HepG2 (cell line): ENCODE results near the gene PDE4C. TPM values are rescaled to one million over a fixed set of nuclear protein-coding genes. Genes with fewer than 3 reads are reported as not detected.

Source experiments
- ATAC-seq: fragments of 200-7000 bp; cut with Tn5 transposase; 3 replicates; pipeline ENCODE4 v1.9.1; 2020; ENCODE audit warnings: mild to moderate bottlenecking, moderate library complexity
- BruUV-seq: library from RNA; stranded (reverse); fragments of 400-500 nt; replicated peaks from 2 replicates; lab custom pipeline; 2021; lab: Mats Ljungman, UMichigan
- CTCF ChIA-PET: fragments of 300-600 bp; formaldehyde crosslinking; extraction: SDS; loops from one replicate; lab custom pipeline; 2021; ENCODE audit warnings: low total read pairs, inconsistent platforms, low intra/inter-chr PET ratio; lab: Yijun Ruan, JAX
- POLR2A ChIA-PET: fragments of 350-600 bp; sonication (Branson Sonifier 250); formaldehyde crosslinking; loops from one replicate; lab custom pipeline; 2020; ENCODE audit warnings: antibody characterized with exemption, inconsistent platforms; lab: Yijun Ruan, JAX
- DNase-seq: peaks from one replicate; pipeline ENCODE4 v3.0.0-alpha.2; 2015; ENCODE audit warnings: low spot score
- FAIRE-seq: peaks from 3 replicates; lab custom pipeline; 2011; peaks lifted over from hg19 to GRCh38; lab: Jason Lieb, UNC
- H2AFZ ChIP-seq: one replicate; pipeline ENCODE4 v1.6.1; 2011; ENCODE audit warnings: low read length, inconsistent platforms
- H3K27ac ChIP-seq: fragments of 300-600 bp; 3 replicates; pipeline ENCODE4 v1.8.0; 2011; ENCODE audit warnings: mixed run types, mild to moderate bottlenecking, mixed read lengths, low read length, inconsistent platforms; ENCODE audit not compliant: insufficient read depth; ENCODE audit errors: extremely low read length
- H3K27me3 ChIP-seq, 2 experiments: fragments of 200-600 bp in 1 of 2; 2 replicates in 1 of 2; 3 replicates in 1 of 2; pipeline versions ENCODE4 v1.6.0 to v1.8.0; 2011; ENCODE audit warnings: low read length in 2 of 2, mild to moderate bottlenecking in 2 of 2, moderate library complexity in 2 of 2, inconsistent platforms in 1 of 2; ENCODE audit not compliant: insufficient read depth in 2 of 2, control insufficient read depth in 1 of 2
- H3K36me3 ChIP-seq, 2 experiments: fragments of 200-600 bp in 1 of 2; replicated peaks in 1 of 2; 2 replicates in 1 of 2; 3 replicates in 1 of 2; pipeline versions ENCODE4 v1.5.1 to v1.8.0; 2011; ENCODE audit warnings: low read length in 2 of 2, inconsistent platforms in 1 of 2; ENCODE audit not compliant: insufficient read depth in 2 of 2, control insufficient read depth in 1 of 2
- H3K4me1 ChIP-seq: 2 replicates; pipeline ENCODE4 v1.5.1; 2012; ENCODE audit warnings: low read length, inconsistent platforms; ENCODE audit not compliant: insufficient read depth
- H3K4me2 ChIP-seq: 2 replicates; pipeline ENCODE4 v1.6.0; 2011; ENCODE audit warnings: low read depth, low read length, inconsistent platforms
- H3K4me3 ChIP-seq, 3 experiments: fragments of 200-600 bp in 1 of 3; sonication (generic), shearing (Covaris generic) in 1 of 3; replicated peaks in 1 of 3; 2 replicates each; pipeline ENCODE4 v1.5.1; 2011 to 2016; ENCODE audit warnings: low read length in 3 of 3, inconsistent platforms in 2 of 3, low read depth in 2 of 3, mild to moderate bottlenecking in 2 of 3, control low read depth in 1 of 3, mixed read lengths in 1 of 3; ENCODE audit not compliant: insufficient read depth in 1 of 3
- H3K79me2 ChIP-seq: one replicate; pipeline ENCODE4 v1.6.1; 2011; ENCODE audit warnings: low read length, inconsistent platforms; ENCODE audit not compliant: insufficient read depth
- H3K9ac ChIP-seq: 2 replicates; pipeline ENCODE4 v1.6.0; 2011; ENCODE audit warnings: mild to moderate bottlenecking, low read depth, low read length, inconsistent platforms; ENCODE audit not compliant: insufficient read depth
- H3K9me3 ChIP-seq: 2 replicates; pipeline ENCODE4 v1.5.1; 2012; ENCODE audit warnings: mild to moderate bottlenecking, low read length
- H4K20me1 ChIP-seq: 2 replicates; pipeline ENCODE4 v1.6.0; 2011; ENCODE audit warnings: inconsistent platforms, mild to moderate bottlenecking, low read length, moderate library complexity; ENCODE audit not compliant: insufficient read depth
- DZIP1 ChIP-seq: sonication (generic); formaldehyde crosslinking; IDR thresholded peaks from 2 replicates; pipeline ENCODE4 v1.5.0; 2020; ENCODE audit warnings: mild to moderate bottlenecking, missing genetic modification reagents
- GMEB1 ChIP-seq: sonication (generic); formaldehyde crosslinking; IDR thresholded peaks from 2 replicates; pipeline ENCODE4 v1.5.1; 2020; ENCODE audit warnings: missing genetic modification reagents, mild to moderate bottlenecking, borderline replicate concordance
- HOMEZ ChIP-seq: IDR thresholded peaks from 2 replicates; pipeline ENCODE4 v1.6.1; 2016; ENCODE audit warnings: low read depth
- NFKBIZ ChIP-seq: IDR thresholded peaks from 2 replicates; pipeline ENCODE4 v1.6.1; 2018; ENCODE audit warnings: missing genetic modification reagents, missing compliant biosample characterization
- SNAPC2 ChIP-seq: sonication (generic); formaldehyde crosslinking; IDR thresholded peaks from 2 replicates; pipeline ENCODE4 v1.8.1; 2022; ENCODE audit warnings: mild to moderate bottlenecking, missing genetic modification reagents
- THAP9 ChIP-seq: sonication (generic); formaldehyde crosslinking; IDR thresholded peaks from 2 replicates; pipeline ENCODE4; 2020; ENCODE audit warnings: missing genetic modification reagents, mild to moderate bottlenecking, borderline replicate concordance
- ZFAT ChIP-seq: sonication (generic); formaldehyde crosslinking; conservative IDR thresholded peaks from 2 replicates; pipeline ENCODE4 v1.8.1; 2023; ENCODE audit warnings: missing genetic modification reagents, inconsistent platforms
- ZNF501 ChIP-seq: sonication (generic); formaldehyde crosslinking; IDR thresholded peaks from 2 replicates; pipeline ENCODE4 v1.5.1; 2020; ENCODE audit warnings: mild to moderate bottlenecking, moderate library complexity, missing genetic modification reagents
- ZNF572 ChIP-seq: sonication (generic); formaldehyde crosslinking; IDR thresholded peaks from 2 replicates; pipeline ENCODE4 v1.5.1; 2020; ENCODE audit warnings: mild to moderate bottlenecking, missing genetic modification reagents
- WGBS: methylation state at CpG from one replicate; pipeline ENCODE4 v1.1.6; 2017; ENCODE audit warnings: low lambda C conversion rate; 5-methylcytosine and 5-hydroxymethylcytosine counted together
- in situ Hi-C: cut with HindIII; loops from 2 replicates; pipeline ENCODE4 v1.10.0; 2017; ENCODE audit warnings: low pct_unique_long_range_greater_than_20kb; ENCODE audit not compliant: extremely low pct_ligation_motif_present
- intact Hi-C: fragments of 100-400 bp; cut with micrococcal nuclease; formaldehyde crosslinking; loops from one replicate; pipeline ENCODE4 v1.10.0; 2022; ENCODE audit not compliant: unreplicated experiment
- polyA plus RNA-seq, 8 experiments: library from polyadenylated mRNA; depleted of rRNA in 3 of 8; stranded (reverse) in 7 of 8; unstranded in 1 of 8; fragments of >200 nt; fragmentation: Illumina TruSeq in 4 of 8; extraction: Trizol in 4 of 8; gene quantifications; 2 replicates each; pipeline versions ENCODE4 v1.2.1 to v1.2.3, GENCODE V29; 2011 to 2016; ENCODE audit warnings: low read depth in 4 of 8, missing spikeins in 1 of 8, mixed read lengths in 1 of 8; ENCODE audit not compliant: insufficient read depth in 1 of 8
- total RNA-seq, 5 experiments: library from RNA; depleted of rRNA; stranded (reverse); fragments of >200 nt; fragmentation: Illumina TruSeq; extraction: Trizol; gene quantifications; 2 replicates each; pipeline ENCODE4 v1.2.3, GENCODE V29; 2016; ENCODE audit warnings: low read depth in 1 of 5

The PDE4C gene
- total and polyA plus RNA-seq, 2 of the 13 experiments (the other 11 are each of a cell fraction or from before 2014, with no cell fraction given): 1.4 to 14.0 TPM

- Histone ChIP-seq H3K9me3 (no peaks in the 10 kb centered on the region), H2AFZ (no peak overlapping the region), H3K27me3 (no peaks in the 10 kb centered on the region), H3K27ac (no peak overlapping the region), H3K4me3 (no peak overlapping the region), H3K4me2 (no peak overlapping the region), H4K20me1 (no peaks in the 10 kb centered on the region), H3K36me3 (peaks cover 0 to 10% of the 10 kb centered on the region in 2 experiments; a peak in 1 of 5 replicates)
- FAIRE-seq: no peak
- intact Hi-C loops (no loop called here), in situ Hi-C loops (loop anchor here (10.0 kb wide), 1 partner anchor 175 kb away; the partner anchor contains the start of gene ARRDC2)
- ChIA-PET POLR2A (interaction anchor here (1.0 kb wide), 1 partner anchor 71 kb away, joined by 3 read pairs; no protein-coding TSS in a partner anchor), CTCF (no interaction called here)
- 94% methylated on average over 5 of the region's 5 CpGs for WGBS
- no peak for TF ChIP-seq GMEB1 (CRISPR knock-in tag)
- TF ChIP-seq THAP9 (CRISPR knock-in tag): no peak
- no peak for TF ChIP-seq HOMEZ
- no peak for TF ChIP-seq NFKBIZ (CRISPR knock-in tag)
- TF ChIP-seq SNAPC2: no peak
- no peak for TF ChIP-seq DZIP1
- TF ChIP-seq ZFAT (CRISPR knock-in tag): no peak
- no peak for TF ChIP-seq ZNF572
- no peak for TF ChIP-seq ZNF501 (CRISPR knock-in tag)
- TF ChIP-seq, all 625 proteins: peak for 0
- no peak for ATAC-seq
- Histone ChIP-seq H3K4me1 (peaks cover 7% of the 10 kb centered on the region), H3K79me2 (no peaks in the 10 kb centered on the region), H3K9ac (no peak overlapping the region)
- DNase-seq: no peak
- no TSS peak for BruUV-seq
Measured at GRCh38 chr19:18179957-18180356, 46.3 kb downstream of the PDE4C start.
